Ureter (tissue), 1 donor: Measurements from ENCODE around the gene ZNF597. TPM values are rescaled to one million over a fixed set of nuclear protein-coding genes. Genes with fewer than 3 reads are reported as not detected.

Experiments
- DNase-seq: peaks from one replicate; pipeline ENCODE4 v3.0.0-alpha.2; 2020; ENCODE audit warnings: low spot score
- total RNA-seq: library from RNA; stranded (reverse); gene quantifications from one replicate; pipeline ENCODE4 v1.2.4, GENCODE V29; 2023
- donor health status: DM: yes; HTN: yes; CAD: no.

ZNF597 gene
- total RNA-seq, 1 donor from 2014 or later: 4.8 TPM

DNA sequence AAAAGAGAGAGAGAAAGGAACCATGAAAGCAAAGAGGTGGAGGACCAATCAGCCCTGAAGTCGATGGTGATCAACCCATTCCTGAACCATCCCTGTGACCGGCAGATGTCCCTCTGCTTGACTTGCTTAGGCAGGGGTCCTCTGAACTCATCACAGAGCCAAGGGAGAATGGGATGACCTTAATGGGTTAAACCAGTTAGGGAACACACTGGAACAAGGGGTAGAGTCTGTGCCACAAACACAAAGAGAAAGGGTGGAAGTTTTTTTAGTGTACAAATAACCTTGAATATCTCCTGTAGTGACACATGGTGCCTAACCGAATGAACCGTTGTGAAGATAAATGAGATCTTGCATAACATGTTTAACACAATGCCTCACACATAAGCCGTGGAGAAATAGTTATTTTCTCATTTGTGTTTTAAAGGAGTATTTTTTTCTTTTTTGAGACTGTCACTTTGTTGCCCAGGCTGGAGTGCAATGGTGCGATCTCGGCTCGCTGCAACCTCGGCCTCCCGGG is 11.4 kb upstream of the ZNF597 start:
- DNase-seq: no peak

DNA sequence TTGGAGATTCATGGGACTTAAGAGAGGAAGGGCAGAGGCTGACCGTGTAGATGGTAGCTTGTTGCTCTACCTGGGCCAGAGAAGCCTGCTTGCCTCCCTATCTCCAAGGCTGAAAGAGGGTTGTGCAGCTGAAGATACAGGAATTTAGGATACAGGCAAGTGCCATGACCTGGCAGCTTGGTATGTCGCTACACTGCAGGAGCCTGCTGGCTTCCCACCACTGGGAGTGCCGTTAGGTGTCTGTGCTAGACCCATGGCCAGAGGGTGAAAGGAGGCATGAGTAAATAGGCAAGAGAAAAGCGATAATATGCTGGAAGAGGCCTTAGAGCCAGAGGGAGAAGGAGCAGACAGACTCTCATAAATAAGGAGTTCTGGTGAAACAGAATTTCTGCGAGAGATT is 10.8 kb upstream of the ZNF597 start:
- no peak for DNase-seq

DNA sequence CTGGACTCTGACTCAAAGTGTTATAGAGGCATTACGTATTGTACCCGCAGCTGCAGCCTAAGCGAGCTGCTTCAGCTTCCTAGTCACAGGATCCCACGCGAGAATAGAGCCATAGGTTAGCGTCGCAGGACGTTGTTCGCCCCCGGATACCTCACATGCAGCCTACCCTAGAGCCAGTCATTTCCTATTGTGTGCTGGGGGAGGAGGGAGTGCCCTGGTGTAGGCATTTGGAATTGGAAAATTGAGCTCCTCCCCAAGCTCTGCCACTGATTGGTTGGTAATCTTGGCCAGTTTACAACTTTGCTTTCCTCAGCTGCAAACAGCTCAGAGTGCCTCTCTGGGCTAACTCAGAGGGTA is 706 bp upstream of the ZNF597 start:
- no peak for DNase-seq

DNA sequence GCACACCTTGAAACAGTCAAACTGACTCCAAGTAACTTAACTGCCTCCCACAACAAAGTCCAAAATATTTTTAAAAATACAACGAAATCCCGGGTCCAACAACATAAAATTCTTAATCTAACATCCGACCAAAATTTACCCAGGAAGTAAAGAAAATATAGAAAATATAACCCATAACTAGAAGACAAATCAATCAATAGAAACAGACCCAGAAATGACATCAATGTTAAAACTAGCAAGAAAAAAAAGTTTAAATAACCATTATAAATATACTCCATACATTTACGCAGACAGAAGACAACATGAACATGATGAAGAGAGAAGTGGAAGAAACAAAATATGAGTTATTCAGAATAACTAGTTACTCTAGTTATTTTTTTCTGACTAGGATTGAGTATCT is 3.7 kb downstream of the ZNF597 start:
- DNase-seq: no peak

DNA sequence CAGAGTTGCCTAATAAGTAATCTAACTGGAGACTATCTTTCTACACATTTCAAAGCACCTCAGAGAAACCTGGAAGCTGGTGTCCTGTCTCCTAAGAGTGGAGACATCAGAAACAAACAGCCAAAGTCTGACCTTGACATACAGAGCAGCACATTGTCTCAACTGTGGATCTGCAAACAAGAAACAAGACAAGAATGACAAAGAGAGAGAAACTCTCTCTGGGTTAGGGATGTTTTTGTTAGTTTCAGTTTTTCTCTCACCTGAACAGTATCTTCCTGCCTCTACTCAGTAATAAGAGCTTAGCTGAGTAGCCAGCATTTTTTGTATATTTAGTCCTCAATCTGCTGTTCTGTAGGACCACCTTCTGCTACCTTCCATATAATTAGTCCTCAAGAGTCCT is 8.9 kb downstream of the ZNF597 start:
- no peak for DNase-seq

DNA sequence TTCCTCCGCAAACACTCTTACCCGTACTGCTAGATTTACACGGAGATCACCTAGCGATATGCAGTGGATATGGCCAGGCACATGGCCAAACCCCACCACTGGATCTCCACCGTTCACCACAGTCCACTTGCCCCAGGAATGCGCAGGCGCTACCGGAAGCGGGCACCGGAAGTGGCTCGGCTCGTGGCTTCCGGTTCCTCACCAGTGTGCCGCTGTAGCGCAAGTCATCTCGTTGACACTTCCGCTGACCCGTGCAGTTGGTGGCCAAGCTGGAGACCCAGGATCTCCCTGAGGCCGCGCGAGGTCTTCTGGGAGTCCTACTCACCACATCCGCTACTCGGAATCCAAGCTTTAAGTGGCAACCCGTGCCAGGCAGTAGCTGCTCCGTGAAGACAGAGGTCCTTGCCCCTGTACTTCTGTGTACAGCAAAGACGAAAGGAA is 11.5 kb downstream of the ZNF597 start:
- peak; percentile 46 for DNase-seq

DNA sequence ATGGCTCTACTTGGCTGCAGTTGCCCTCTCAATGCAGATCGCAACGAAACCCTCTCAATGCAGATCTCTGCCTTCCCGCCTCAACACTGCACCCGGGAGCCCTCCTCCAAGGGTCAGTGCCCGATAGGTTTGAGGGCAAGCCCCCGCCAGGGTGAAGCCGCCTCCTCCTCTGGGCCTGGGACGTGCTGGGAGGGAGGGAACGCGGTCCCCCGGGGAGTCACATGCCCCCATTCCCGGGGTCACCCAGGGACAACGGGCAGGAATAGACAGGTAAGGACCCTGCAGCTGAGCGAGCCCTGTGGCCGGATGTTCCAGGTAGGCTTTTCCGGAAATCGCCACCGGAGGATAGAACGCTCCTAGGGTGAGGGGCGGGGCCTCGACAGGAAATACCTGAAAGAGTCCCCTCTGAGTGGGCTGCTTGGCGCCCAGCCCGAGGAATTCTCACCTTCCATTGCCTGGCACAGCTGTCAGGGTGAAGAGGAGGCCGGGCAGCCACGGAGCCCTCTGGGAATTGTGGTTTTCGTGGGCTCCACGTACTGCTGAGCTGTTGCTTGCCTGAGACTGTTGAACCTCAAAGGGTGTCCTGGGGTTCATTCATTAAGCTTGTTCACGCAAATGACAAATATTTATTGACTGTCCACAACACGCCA is 29.4 kb downstream of the ZNF597 start:
- DNase-seq: no peak

DNA sequence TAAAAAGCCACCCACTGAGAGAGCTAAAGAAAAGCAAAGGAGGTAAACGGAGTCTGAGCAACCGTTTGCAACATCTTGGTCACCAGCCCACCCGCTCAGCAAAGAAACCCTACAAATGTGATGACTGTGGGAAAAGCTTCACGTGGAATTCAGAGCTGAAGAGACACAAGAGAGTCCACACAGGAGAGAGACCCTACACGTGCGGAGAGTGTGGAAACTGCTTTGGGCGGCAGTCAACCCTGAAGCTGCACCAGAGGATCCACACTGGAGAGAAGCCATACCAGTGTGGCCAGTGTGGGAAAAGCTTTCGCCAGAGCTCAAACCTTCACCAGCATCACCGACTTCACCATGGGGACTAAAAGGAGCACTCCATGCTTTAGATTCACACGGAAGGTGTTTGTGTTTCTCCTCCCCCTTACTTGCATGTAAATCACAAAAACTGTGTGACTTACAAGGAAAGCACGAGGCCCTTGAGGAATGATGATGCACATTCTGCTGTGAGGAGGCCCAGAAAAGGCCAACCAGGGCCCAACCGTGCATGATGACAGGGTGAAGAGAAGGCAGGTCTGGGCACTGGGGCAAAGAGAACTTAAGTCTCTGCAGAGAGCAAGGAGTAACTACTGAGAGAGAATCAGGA is 34.6 kb downstream of the ZNF597 start:
- no peak for DNase-seq

DNA sequence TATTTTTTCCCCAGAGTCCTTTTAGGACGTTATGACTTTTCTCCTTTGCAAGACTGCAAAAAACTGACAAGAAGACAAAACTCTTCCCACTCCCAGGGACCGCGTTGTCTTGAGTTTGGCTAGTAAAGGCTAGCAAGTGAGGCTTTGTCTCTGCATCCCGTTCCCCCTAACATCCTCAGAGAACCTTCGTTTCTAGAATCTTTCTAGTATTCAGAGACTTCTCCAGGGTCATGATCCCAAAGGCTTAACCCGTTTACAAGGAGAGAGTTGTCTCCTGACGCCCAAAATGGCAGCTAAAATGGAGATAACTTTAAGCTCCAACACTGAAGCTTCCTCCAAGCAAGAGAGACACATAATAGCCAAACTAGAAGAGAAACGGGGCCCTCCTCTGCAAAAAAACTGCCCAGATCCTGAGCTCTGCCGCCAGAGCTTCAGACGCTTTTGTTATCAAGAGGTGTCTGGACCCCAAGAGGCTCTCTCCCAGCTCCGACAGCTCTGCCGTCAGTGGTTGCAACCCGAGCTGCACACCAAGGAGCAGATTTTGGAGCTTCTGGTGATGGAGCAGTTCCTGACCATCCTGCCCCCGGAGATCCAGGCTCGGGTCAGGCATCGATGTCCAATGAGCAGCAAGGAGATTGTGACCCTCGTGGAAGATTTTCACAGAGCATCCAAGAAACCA is 41.4 kb downstream of the ZNF597 start:
- DNase-seq: no peak

DNA sequence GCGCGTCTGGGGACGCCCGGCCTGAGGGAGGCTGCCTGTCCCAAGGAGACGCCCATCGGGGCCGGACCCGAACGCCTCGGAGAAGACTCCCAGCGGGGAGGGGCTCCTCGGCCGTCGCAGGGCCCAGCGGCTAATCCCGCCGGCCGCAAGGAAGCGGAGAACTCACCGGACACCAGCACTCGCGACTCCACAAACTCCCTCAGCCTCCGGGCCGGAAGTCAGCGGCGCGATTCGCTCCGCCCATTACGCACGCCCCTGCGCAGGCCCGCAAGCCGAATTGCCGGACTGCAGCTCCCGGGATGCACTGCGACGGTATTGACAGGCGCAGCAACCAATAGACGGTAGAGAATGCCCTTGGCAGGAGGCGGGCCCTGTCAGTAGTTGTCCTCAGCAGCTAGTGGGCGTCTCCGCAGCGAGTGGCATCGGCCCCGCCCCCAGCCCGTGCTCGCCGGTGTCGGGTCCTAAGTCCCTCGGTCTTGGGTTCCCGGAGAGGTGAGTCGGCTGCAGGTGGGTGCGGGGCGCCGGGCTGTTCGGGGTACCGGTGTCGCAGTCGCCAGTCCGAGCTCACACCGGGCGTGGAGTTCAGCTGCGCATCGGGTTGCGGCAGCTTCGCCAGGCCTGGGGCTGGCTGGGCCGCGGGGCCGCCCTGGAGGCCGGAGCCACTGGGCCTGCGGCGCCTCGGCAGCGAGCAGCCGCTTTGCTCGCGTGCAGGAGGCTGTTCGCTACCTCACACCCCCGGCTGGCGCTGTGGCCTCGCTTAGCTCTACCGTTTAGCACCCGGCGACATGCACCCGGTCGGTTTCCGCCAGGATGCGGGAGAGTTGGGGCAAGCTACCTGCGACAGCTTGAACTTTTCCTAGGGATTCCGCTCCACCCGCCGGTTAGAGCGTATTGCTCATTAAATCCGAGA is 42.3 kb downstream of the ZNF597 start, which contains the start of the genes ZNF174 and ZSCAN32:
ZNF174 (plus strand) TSS at position 437 of the 910 bp plus-strand sequence. CDS start 790 bp downstream, outside the sequence.
ZSCAN32 (minus strand) TSS at position 226 of the 910 bp plus-strand sequence. CDS start 3,447 bp downstream, outside the sequence.
- peak; percentile 99 for DNase-seq

DNA sequence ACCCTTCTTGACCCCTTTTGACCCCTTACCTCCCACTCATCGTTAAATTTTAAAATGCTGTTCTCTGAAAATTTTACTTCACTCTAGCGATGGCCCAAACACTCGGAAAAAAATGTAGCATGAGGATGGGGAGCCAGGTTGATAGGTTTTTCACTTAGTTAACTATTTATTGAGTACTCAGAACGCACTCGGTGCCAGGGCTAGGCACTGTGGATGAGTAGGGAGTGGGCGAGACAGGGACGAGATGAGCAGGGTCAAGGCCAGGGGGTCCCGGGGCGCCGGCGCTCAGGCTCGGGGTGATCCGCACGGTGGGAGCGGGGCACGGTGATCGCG is 42.9 kb downstream of the ZNF597 start:
- no peak for DNase-seq

DNA sequence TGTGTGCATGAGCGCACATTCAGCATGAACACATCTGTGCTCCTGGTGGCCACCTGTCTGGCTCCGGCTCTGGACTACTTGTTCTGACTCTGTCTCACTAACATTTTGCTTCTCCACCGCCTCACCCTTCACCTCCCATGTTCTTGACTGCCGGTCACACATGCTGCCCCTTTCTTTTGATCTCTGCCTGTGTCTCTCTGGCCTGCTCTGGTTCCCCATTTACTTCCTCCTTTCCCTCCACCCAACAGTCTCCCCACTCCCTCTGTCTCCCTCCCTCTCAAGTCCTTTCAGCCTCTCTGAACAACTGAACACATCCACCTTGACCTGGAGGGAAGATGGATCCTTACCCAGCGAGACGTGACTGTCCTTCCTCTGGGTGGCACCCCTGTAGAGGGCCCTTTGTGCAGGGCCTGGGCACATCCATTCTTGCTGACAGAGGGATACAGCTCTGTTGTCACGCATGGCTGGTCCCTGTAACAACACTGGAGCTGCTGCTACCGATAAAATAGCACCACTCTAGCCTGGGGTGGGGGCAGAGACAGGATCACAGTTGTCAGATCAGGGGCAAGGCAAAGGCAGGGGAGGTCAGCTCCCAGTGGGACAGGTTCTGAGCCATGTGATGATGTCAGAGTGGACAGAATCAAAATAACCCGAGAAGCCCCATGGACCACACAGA is 53.5 kb downstream of the ZNF597 start:
- no peak for DNase-seq

DNA sequence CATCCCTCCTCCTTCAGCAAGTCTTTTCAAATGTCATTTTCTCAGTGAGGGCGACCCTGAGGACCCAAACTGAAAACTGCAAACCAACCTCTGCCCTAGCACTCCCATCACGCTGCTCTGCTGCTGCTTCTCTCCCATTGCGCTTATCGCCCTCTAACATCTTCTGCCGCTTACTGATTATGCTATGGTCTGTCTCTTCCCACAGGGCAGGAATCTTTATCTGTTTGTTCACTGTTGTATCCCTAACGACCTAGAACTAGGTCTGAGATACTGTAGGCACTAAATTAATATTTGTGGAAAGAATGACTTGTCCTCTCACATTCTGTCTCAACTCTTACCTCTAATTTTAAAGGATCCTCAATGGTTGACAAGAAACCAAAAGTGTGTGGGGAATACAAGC is 55.0 kb downstream of the ZNF597 start:
- no peak for DNase-seq

DNA sequence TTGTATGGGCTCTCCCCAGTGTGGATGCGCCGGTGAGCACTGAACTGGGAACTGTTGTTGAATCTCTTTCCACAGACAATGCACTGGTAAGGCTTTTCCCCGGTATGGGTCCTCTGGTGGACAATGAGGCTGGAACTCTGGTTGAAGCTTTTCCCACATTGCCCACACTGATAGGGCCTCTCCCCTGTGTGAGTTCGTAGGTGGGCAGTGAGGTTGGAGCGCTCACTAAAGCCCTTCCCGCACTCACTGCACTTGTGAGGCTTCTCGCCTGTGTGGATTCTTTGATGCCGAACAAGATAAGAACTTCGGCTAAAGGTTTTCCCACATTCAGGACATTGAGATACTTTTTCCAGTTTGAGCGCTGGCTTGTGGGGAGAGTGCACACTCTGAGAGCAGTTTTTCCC is 60.3 kb downstream of the ZNF597 start:
- no peak for DNase-seq

Other genes starting within 250 kb of the ZNF597 start
- gene ZNF200, start 208.3 kb downstream of the ZNF597 start, total RNA-seq: 7.8 TPM
- 1.8 TPM for gene MEFV, start 186.9 kb downstream of the ZNF597 start, total RNA-seq
- gene ZNF263, start 160.0 kb downstream of the ZNF597 start, total RNA-seq: 40.3 TPM
- gene TIGD7, start 138.1 kb downstream of the ZNF597 start, total RNA-seq: 5.3 TPM
- gene ZNF75A, start 138.0 kb downstream of the ZNF597 start, total RNA-seq: 36.7 TPM
- not detected for gene OR2C1, start 87.6 kb downstream of the ZNF597 start, total RNA-seq
- gene ZSCAN32, start 42.5 kb downstream of the ZNF597 start, total RNA-seq: 15.7 TPM
- 14.5 TPM for gene ZNF174, start 42.3 kb downstream of the ZNF597 start, total RNA-seq
- 54.4 TPM for gene NAA60, start 176 bp upstream of the ZNF597 start, total RNA-seq
- gene C16orf90, start 52.0 kb upstream of the ZNF597 start, total RNA-seq: not detected
- gene CLUAP1, start 57.5 kb upstream of the ZNF597 start, total RNA-seq: 34.3 TPM
- 3.0 TPM for gene NLRC3, start 133.9 kb upstream of the ZNF597 start, total RNA-seq
- gene SLX4, start 168.1 kb upstream of the ZNF597 start, total RNA-seq: 5.8 TPM
- gene DNASE1, start 211.2 kb upstream of the ZNF597 start, total RNA-seq: 18.0 TPM